NCI-H446 (cell line): ENCODE data around the gene ATF3.

Source experiments
- DNase-seq, 2 experiments: peaks; one replicate each; lab custom pipeline; 2025; lab: John Stamatoyannopoulos, UW

ATF3 gene

GRCh38 chr1:212608392-212608958 is at the start of gene ATF3:
ATF3 (plus strand) TSS chr1:212608761; CDS start chr1:212615022, 6,261 bp downstream.
- peak; percentile 98 to 99 for DNase-seq

GRCh38 chr1:212559929-212560328 is 48.6 kb upstream of the ATF3 start:
- DNase-seq = no peak

- DNase-seq = no peak
These were observed 47.6 kb upstream of the ATF3 start for GRCh38 chr1:212560933-212561460.

- no peak for DNase-seq
These were observed 47.0 kb upstream of the ATF3 start for GRCh38 chr1:212561501-212561931.

- no peak for DNase-seq
These were observed 45.8 kb upstream of the ATF3 start for GRCh38 chr1:212562771-212563170.

- no peak for DNase-seq
These were observed 43.5 kb upstream of the ATF3 start for GRCh38 chr1:212565079-212565478.

- no peak for DNase-seq
These were observed 42.8 kb upstream of the ATF3 start for GRCh38 chr1:212565571-212566305.

- DNase-seq = peak; percentile 63 to 73
These were observed 41.8 kb upstream of the ATF3 start for GRCh38 chr1:212566522-212567479.

- DNase-seq = no peak
These were observed 40.9 kb upstream of the ATF3 start for GRCh38 chr1:212567638-212568037.

GRCh38 chr1:212568978-212569537 is 39.5 kb upstream of the ATF3 start:
- no peak for DNase-seq

GRCh38 chr1:212574732-212575131 is 33.8 kb upstream of the ATF3 start:
- no peak for DNase-seq

- no peak for DNase-seq
These were observed 33.2 kb upstream of the ATF3 start for GRCh38 chr1:212575333-212575732.

GRCh38 chr1:212578041-212578440 is 30.5 kb upstream of the ATF3 start:
- no peak for DNase-seq

- DNase-seq = no peak
These were observed 27.5 kb upstream of the ATF3 start for GRCh38 chr1:212581034-212581433.

GRCh38 chr1:212582291-212582690 is 26.3 kb upstream of the ATF3 start:
- DNase-seq = no peak

- no peak for DNase-seq
These were observed 25.5 kb upstream of the ATF3 start for GRCh38 chr1:212582808-212583615.

- DNase-seq = no peak
These were observed 24.9 kb upstream of the ATF3 start for GRCh38 chr1:212583643-212584042.

GRCh38 chr1:212584092-212584886 is 24.3 kb upstream of the ATF3 start:
- DNase-seq = no peak

GRCh38 chr1:212585210-212585609 is 23.4 kb upstream of the ATF3 start:
- no peak for DNase-seq
